Right lobe of liver (tissue), 6 donors: Measurements from ENCODE around the gene MPP4. TPM values are rescaled to one million over a fixed set of nuclear protein-coding genes. Genes with fewer than 3 reads are reported as not detected.
A peak's percentile ranks its signal among the peaks of the same experiment; 100 is the strongest.

Experiments
- ATAC-seq, 4 donors: fragments of 200-7000 bp; cut with Tn5 transposase; one replicate each; pipeline ENCODE4 v1.9.1; 2020; ENCODE audit warnings: mild to moderate bottlenecking in 4 of 4, moderate library complexity in 4 of 4
- DNase-seq, 3 donors: peaks; one replicate each; pipeline ENCODE4 v3.0.0-alpha.2; 2020
- H3K27ac ChIP-seq, 3 donors: fragments of 200-600 bp; one replicate each; pipeline ENCODE4 v1.8.0; 2022
- H3K27me3 ChIP-seq, 2 donors: fragments of 200-600 bp; one replicate each; pipeline ENCODE4 v1.8.0; 2022
- H3K36me3 ChIP-seq, 4 donors: fragments of 200-600 bp; sonication (generic) in 1 of 4; one replicate each; pipeline versions ENCODE4 v1.5.1 to v1.8.0; 2017 to 2022; ENCODE audit warnings: control low read depth in 1 of 4
- H3K4me1 ChIP-seq, 4 donors: fragments of 200-600 bp; sonication (generic) in 1 of 4; one replicate each; pipeline versions ENCODE4 v1.5.1 to v1.8.0; 2017 to 2022; ENCODE audit warnings: control low read depth in 1 of 4
- H3K4me3 ChIP-seq, 3 donors: fragments of 200-600 bp; one replicate each; pipeline ENCODE4 v1.8.0; 2022
- H3K9me3 ChIP-seq, 4 donors: fragments of 200-600 bp; sonication (generic) in 1 of 4; one replicate each; pipeline versions ENCODE4 v1.5.1 to v1.8.0; 2017 to 2022; ENCODE audit warnings: control low read depth in 1 of 4
- CTCF ChIP-seq, 4 donors: fragments of 200-600 bp in 3 of 4; fragments of 450-650 bp in 1 of 4; IDR thresholded peaks; one replicate each; pipeline versions ENCODE4 v1.5.1 to v1.8.0; 2016 to 2022; ENCODE audit warnings: antibody characterized with exemption in 4 of 4, mild to moderate bottlenecking in 2 of 4
- POLR2A ChIP-seq: fragments of 450-650 bp; IDR thresholded peaks from one replicate; pipeline ENCODE4 v1.6.1; 2017; ENCODE audit warnings: antibody characterized with exemption, mild to moderate bottlenecking
- WGBS: methylation state at CpG from one replicate; pipeline ENCODE4 v1.1.6; 2018; ENCODE audit warnings: low coverage, low lambda C conversion rate; ENCODE audit not compliant: insufficient coverage; ENCODE audit errors: missing lambda C conversion rate; 5-methylcytosine and 5-hydroxymethylcytosine counted together
- intact Hi-C, 2 donors: fragments of 100-400 bp; cut with DNase I; formaldehyde crosslinking; loops; one replicate each; pipeline versions ENCODE4 v1.11.2 to v1.14.1; 2022
- total RNA-seq, 6 experiments: library from RNA; depleted of rRNA in 2 of 6; stranded (reverse); fragments of >200 nt in 2 of 6; fragmentation: NEBNext Ultra II Directional in 3 of 6; extraction: Animal tissue kit (Norgen Biotek cat#: 25700) in 3 of 6; gene quantifications; one replicate each; pipeline versions ENCODE4 v1.1.0 to v1.2.4, GENCODE V29; 2016 to 2023
- donor health status: DM: no; HTN: yes; CAD: no.
- donor health status: DM: no; HTN: no; CAD: no.
- donor health status: DM: no; HTN: no; CAD: no.
- donor health status: DM: no; HTN: yes; CAD: no.
- donor health status: DM: no; HTN: yes; CAD: no.

MPP4 gene
- total RNA-seq, 6 experiments from 2014 or later, result 0.12 to 0.15 TPM; not detected in 4

DNA sequence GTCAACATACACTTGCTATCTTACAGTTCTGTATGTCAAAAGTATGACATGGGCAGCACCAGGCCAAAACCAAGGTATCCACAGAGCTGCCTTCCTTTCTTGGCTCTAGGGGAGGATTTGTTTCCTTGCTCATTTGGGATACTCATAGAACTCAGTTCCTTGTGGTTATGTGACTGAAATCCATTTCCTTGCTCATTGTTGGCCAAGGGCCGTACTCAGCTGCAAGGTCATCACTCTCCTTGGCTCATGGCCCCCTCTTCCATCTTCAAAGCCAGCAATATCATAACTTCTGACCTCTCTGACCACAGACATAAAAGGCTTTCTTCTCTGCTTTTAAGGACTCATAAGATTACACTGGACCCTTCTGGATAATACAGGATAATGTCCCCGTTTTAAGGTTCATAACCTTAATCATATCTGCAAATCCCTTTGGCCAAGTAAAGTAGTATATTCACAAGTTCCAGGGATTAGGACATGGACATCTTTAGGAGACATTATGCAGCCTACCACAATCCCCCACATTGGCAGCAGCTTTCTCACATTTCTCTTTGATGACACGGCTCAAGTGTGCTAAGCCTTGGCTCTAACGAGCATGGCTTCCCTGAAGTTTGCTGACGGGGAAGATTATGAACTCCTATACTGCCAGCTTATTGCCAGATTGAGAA is 76.0 kb downstream of the MPP4 start:
- Histone ChIP-seq H3K4me1 (no peaks in the 10 kb centered on the region), H3K27ac (no peak overlapping the region), H3K27me3 (no peaks in the 10 kb centered on the region), H3K9me3 (no peaks in the 10 kb centered on the region), H3K36me3 (no peaks in the 10 kb centered on the region), H3K4me3 (no peak overlapping the region)
- intact Hi-C loops, result no loop called here
- no peak for TF ChIP-seq POLR2A
- TF ChIP-seq CTCF (IDR thresholded peaks at IDR 0.05), result no peak
- no peak for ATAC-seq
- 72% methylated on average over 4 of the region's 5 CpGs for WGBS
- DNase-seq, result no peak

DNA sequence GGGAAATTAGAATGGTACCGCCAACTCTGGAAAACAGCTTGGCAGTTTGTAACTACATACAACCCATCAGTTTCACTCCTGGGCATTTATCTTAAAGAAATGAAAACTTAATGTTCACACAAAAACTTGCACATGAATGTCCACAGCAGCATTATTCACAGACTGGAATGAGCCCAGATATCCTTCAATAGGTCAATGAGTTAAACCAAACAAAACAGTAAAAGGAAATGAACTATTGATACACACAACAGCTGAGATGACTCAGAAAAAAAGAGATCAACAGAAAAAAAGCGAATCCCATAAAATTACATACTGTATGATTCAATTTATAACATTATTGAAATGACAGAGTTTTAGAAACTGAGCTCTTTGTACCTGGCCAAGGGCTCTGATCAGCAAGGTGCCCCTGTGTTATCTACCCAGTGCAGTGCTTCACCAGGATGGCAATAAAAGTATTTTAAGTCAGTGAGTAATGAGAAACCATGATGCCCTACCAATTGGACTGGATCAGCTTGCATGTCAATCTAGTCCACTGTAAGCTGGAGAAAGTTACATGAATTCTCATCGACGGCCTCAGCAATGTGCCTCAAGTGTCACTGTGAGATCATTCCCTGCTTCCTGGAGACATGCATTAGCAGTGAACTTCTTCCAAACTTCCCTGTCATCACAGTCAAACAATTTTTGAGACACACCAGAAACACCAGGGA is 77.0 kb downstream of the MPP4 start:
- no peaks in the 10 kb centered on the region for H3K27me3 ChIP-seq
- H3K4me1 ChIP-seq, result no peaks in the 10 kb centered on the region
- WGBS, result 92% methylated on average over 2 of the region's 4 CpGs
- no peak overlapping the region for H3K27ac ChIP-seq
- no peak for DNase-seq
- H3K9me3 ChIP-seq, result no peaks in the 10 kb centered on the region
- TF ChIP-seq CTCF (IDR thresholded peaks at IDR 0.05), result no peak
- intact Hi-C loops, result no loop called here
- no peak overlapping the region for H3K4me3 ChIP-seq
- peak in 1 of 4 donors; percentile 18 for ATAC-seq
- H3K36me3 ChIP-seq, result no peaks in the 10 kb centered on the region

- intact Hi-C loops, result no loop called here
- ATAC-seq, result peak; percentile 50 to 71 (median 62)
- H3K4me3 ChIP-seq, result no peak overlapping the region
- no peak for TF ChIP-seq POLR2A
- peak in 1 of 4 donors; percentile 33 for TF ChIP-seq CTCF (IDR thresholded peaks at IDR 0.05)
- no peak overlapping the region for H3K27ac ChIP-seq
- no peaks in the 10 kb centered on the region for H3K4me1 ChIP-seq
- peak; percentile 38 to 61 (median 49) for DNase-seq
- H3K27me3 ChIP-seq, result no peaks in the 10 kb centered on the region
- H3K36me3 ChIP-seq, result no peaks in the 10 kb centered on the region
- 28% methylated on average over 18 of the region's 39 CpGs for WGBS
- no peaks in the 10 kb centered on the region for H3K9me3 ChIP-seq
Measured at GRCh38 chr2:201618744-201619662, 79.4 kb downstream of the MPP4 start.

GRCh38 chr2:201608021-201608420 is 90.4 kb downstream of the MPP4 start:
- Histone ChIP-seq H3K4me3 (no peak overlapping the region), H3K36me3 (no peaks in the 10 kb centered on the region), H3K27me3 (no peaks in the 10 kb centered on the region), H3K9me3 (no peaks in the 10 kb centered on the region), H3K27ac (no peak overlapping the region), H3K4me1 (no peaks in the 10 kb centered on the region)
- no peak for ATAC-seq
- intact Hi-C loops, result no loop called here
- no peak for DNase-seq
- TF ChIP-seq CTCF (IDR thresholded peaks at IDR 0.05), result no peak
- no peak for TF ChIP-seq POLR2A
- 43% methylated on average over 1 of the region's 1 CpG for WGBS
